HepG2 (cell line): ENCODE data around the gene SCAF8. TPM values are rescaled to one million over a fixed set of nuclear protein-coding genes. Genes with fewer than 3 reads are reported as not detected.

ENCODE experiments used
- ATF1 ChIP-seq: IDR thresholded peaks from 2 replicates; pipeline ENCODE4 v1.6.1; 2016; ENCODE audit warnings: mild to moderate bottlenecking, control low read depth
- CHD2 ChIP-seq: IDR thresholded peaks from 2 replicates; pipeline ENCODE4 v1.6.1; 2011; ENCODE audit warnings: low read depth, low read length, improper control_type of control experiment
- CSRNP1 ChIP-seq: sonication (generic); formaldehyde crosslinking; IDR thresholded peaks from 2 replicates; pipeline ENCODE4 v1.8.1; 2023; ENCODE audit warnings: mild to moderate bottlenecking, missing genetic modification reagents
- FLYWCH1 ChIP-seq: sonication (generic); formaldehyde crosslinking; IDR thresholded peaks from 2 replicates; pipeline ENCODE4 v1.8.1; 2023; ENCODE audit warnings: mild to moderate bottlenecking, missing genetic modification reagents
- HNRNPUL1 ChIP-seq: fragments of 200-400 bp; formaldehyde crosslinking; IDR thresholded peaks from 2 replicates; pipeline ENCODE4 v1.6.1; 2017; ENCODE audit warnings: low read depth, mild to moderate bottlenecking, low read length, moderate library complexity
- KAT8 ChIP-seq: IDR thresholded peaks from 2 replicates; pipeline ENCODE4 v1.6.1; 2016; ENCODE audit warnings: missing genetic modification reagents, missing compliant biosample characterization
- KDM6A ChIP-seq: IDR thresholded peaks from 2 replicates; pipeline ENCODE4 v1.6.1; 2016; ENCODE audit warnings: low read depth
- MAFF ChIP-seq: IDR thresholded peaks from 2 replicates; pipeline ENCODE4 v1.6.1; 2011; ENCODE audit warnings: low read depth, low read length, improper control_type of control experiment
- MEIS1 ChIP-seq: sonication (generic); formaldehyde crosslinking; IDR thresholded peaks from 2 replicates; pipeline ENCODE4 v1.9.0; 2021; ENCODE audit warnings: mild to moderate bottlenecking, missing genetic modification reagents, moderate library complexity, borderline replicate concordance
- NFE2L1 ChIP-seq: sonication (generic); formaldehyde crosslinking; IDR thresholded peaks from 2 replicates; pipeline ENCODE4 v1.4.0; 2020; ENCODE audit warnings: missing genetic modification reagents, mild to moderate bottlenecking, borderline replicate concordance
- NFE2L2 ChIP-seq: fragments of 150-350 bp; IDR thresholded peaks from 2 replicates; pipeline ENCODE4 v1.6.1; 2014; ENCODE audit warnings: low read length
- PRDM10 ChIP-seq: sonication (generic); formaldehyde crosslinking; IDR thresholded peaks from 2 replicates; pipeline ENCODE4 v1.4.0; 2020; ENCODE audit warnings: low read depth, missing genetic modification reagents
- RARA ChIP-seq: IDR thresholded peaks from 2 replicates; pipeline ENCODE4 v1.6.1; 2016; ENCODE audit warnings: missing genetic modification reagents, missing compliant biosample characterization
- XRCC5 ChIP-seq: fragments of 200-400 bp; formaldehyde crosslinking; optimal IDR thresholded peaks from 2 replicates; pipeline ENCODE3; 2017; ENCODE audit warnings: mild to moderate bottlenecking, low read length
- YY1 ChIP-seq: IDR thresholded peaks from 2 replicates; pipeline ENCODE4 v1.6.1; 2011; ENCODE audit warnings: low read length, low read depth, moderate library complexity, mild to moderate bottlenecking; ENCODE audit not compliant: insufficient read depth, insufficient replicate concordance
- ZKSCAN5 ChIP-seq: sonication (generic); formaldehyde crosslinking; IDR thresholded peaks from 2 replicates; pipeline ENCODE4 v1.5.1; 2020; ENCODE audit warnings: mild to moderate bottlenecking, missing genetic modification reagents
- ZNF782 ChIP-seq: sonication (generic); formaldehyde crosslinking; IDR thresholded peaks from 2 replicates; pipeline ENCODE4 v1.4.0; 2020; ENCODE audit warnings: missing genetic modification reagents, mild to moderate bottlenecking, borderline replicate concordance
- ZNF839 ChIP-seq: sonication (generic); formaldehyde crosslinking; IDR thresholded peaks from 2 replicates; pipeline ENCODE4 v1.4.0; 2020; ENCODE audit warnings: missing genetic modification reagents, mild to moderate bottlenecking, borderline replicate concordance
- polyA plus RNA-seq, 8 experiments: library from polyadenylated mRNA; depleted of rRNA in 3 of 8; stranded (reverse) in 7 of 8; unstranded in 1 of 8; fragments of >200 nt; fragmentation: Illumina TruSeq in 4 of 8; extraction: Trizol in 4 of 8; gene quantifications; 2 replicates each; pipeline versions ENCODE4 v1.2.1 to v1.2.3, GENCODE V29; 2011 to 2016; ENCODE audit warnings: low read depth in 4 of 8, missing spikeins in 1 of 8, mixed read lengths in 1 of 8; ENCODE audit not compliant: insufficient read depth in 1 of 8
- total RNA-seq, 5 experiments: library from RNA; depleted of rRNA; stranded (reverse); fragments of >200 nt; fragmentation: Illumina TruSeq; extraction: Trizol; gene quantifications; 2 replicates each; pipeline ENCODE4 v1.2.3, GENCODE V29; 2016; ENCODE audit warnings: low read depth in 1 of 5
- TF ChIP-seq, protein P1 (sequence below): sonication (generic); formaldehyde crosslinking; IDR thresholded peaks from 2 replicates; pipeline ENCODE4 v1.5.0; 2020; ENCODE audit warnings: missing genetic modification reagents
- TF ChIP-seq, protein P2 (sequence below): sonication (generic); formaldehyde crosslinking; IDR thresholded peaks from 2 replicates; pipeline ENCODE4 v1.4.0; 2020; ENCODE audit warnings: missing genetic modification reagents

Gene SCAF8
- total and polyA plus RNA-seq, 2 of the 13 experiments (the other 11 are each of a cell fraction or from before 2014, with no cell fraction given): 15.3 to 40.8 TPM

- TF ChIP-seq ZNF782 (CRISPR knock-in tag) (peak; percentile 78; the same call in 1 of the 2 replicates), NFE2L1 (CRISPR knock-in tag) (no peak; the same call in 1 of the 2 replicates), RARA (CRISPR knock-in tag) (peak; percentile 2; the same call in 1 of the 2 replicates), PRDM10 (0 out of 2 replicates have a peak, but pooled peaks have one; percentile 8), MEIS1 (CRISPR knock-in tag) (no peak), ZKSCAN5 (CRISPR knock-in tag) (0 out of 2 replicates have a peak, but pooled peaks have one; percentile 24), MAFF (no peak), CHD2 (peak; percentile 73), HNRNPUL1 (no peak), XRCC5 (peak; percentile 33), ZNF839 (no peak), FLYWCH1 (CRISPR knock-in tag) (no peak), CSRNP1 (peak; percentile 64), KAT8 (CRISPR knock-in tag) (peak; percentile 75), KDM6A (CRISPR knock-in tag) (0 out of 2 replicates have a peak, but pooled peaks have one; percentile 39), NFE2L2 (no peak), ATF1 (CRISPR knock-in tag) (peak; percentile 67), YY1 (peak; percentile 79)
- TF ChIP-seq, protein P1, sequence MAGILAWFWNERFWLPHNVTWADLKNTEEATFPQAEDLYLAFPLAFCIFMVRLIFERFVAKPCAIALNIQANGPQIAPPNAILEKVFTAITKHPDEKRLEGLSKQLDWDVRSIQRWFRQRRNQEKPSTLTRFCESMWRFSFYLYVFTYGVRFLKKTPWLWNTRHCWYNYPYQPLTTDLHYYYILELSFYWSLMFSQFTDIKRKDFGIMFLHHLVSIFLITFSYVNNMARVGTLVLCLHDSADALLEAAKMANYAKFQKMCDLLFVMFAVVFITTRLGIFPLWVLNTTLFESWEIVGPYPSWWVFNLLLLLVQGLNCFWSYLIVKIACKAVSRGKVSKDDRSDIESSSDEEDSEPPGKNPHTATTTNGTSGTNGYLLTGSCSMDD (CRISPR knock-in tag): no peak
- TF ChIP-seq, protein P2, sequence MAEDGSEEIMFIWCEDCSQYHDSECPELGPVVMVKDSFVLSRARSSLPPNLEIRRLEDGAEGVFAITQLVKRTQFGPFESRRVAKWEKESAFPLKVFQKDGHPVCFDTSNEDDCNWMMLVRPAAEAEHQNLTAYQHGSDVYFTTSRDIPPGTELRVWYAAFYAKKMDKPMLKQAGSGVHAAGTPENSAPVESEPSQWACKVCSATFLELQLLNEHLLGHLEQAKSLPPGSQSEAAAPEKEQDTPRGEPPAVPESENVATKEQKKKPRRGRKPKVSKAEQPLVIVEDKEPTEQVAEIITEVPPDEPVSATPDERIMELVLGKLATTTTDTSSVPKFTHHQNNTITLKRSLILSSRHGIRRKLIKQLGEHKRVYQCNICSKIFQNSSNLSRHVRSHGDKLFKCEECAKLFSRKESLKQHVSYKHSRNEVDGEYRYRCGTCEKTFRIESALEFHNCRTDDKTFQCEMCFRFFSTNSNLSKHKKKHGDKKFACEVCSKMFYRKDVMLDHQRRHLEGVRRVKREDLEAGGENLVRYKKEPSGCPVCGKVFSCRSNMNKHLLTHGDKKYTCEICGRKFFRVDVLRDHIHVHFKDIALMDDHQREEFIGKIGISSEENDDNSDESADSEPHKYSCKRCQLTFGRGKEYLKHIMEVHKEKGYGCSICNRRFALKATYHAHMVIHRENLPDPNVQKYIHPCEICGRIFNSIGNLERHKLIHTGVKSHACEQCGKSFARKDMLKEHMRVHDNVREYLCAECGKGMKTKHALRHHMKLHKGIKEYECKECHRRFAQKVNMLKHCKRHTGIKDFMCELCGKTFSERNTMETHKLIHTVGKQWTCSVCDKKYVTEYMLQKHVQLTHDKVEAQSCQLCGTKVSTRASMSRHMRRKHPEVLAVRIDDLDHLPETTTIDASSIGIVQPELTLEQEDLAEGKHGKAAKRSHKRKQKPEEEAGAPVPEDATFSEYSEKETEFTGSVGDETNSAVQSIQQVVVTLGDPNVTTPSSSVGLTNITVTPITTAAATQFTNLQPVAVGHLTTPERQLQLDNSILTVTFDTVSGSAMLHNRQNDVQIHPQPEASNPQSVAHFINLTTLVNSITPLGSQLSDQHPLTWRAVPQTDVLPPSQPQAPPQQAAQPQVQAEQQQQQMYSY (CRISPR knock-in tag): no peak
These were observed 588 bp downstream of the SCAF8 start (continued) for GRCh38 chr6:154733626-154734382.
